A549 (cell line): ENCODE data around the gene SLC46A2.

Experiments
- E2F6 ChIP-seq: IDR thresholded peaks from 2 replicates; pipeline ENCODE4 v1.6.1; 2012; ENCODE audit warnings: low read depth, borderline replicate concordance
- MYC ChIP-seq: IDR thresholded peaks from 2 replicates; pipeline ENCODE4 v1.6.1; 2012; ENCODE audit warnings: mild to moderate bottlenecking, inconsistent platforms, low read length, improper control_type of control experiment, borderline replicate concordance
- POLR2A ChIP-seq: IDR thresholded peaks from 2 replicates; pipeline ENCODE4 v1.6.1; 2012; ENCODE audit warnings: mild to moderate bottlenecking, low read length
- RAD21 ChIP-seq, 2 experiments: fragments of >200 bp in 1 of 2; sonication (Bioruptor Twin) in 1 of 2; formaldehyde crosslinking in 1 of 2; IDR thresholded peaks in 1 of 2; conservative IDR thresholded peaks in 1 of 2; 2 replicates in 1 of 2; 3 replicates in 1 of 2; pipeline ENCODE4 v1.6.1; 2012 to 2018; ENCODE audit warnings: inconsistent platforms in 1 of 2
- RARB ChIP-seq: fragments of 250-450 bp; sonication (Bioruptor Pico); IDR thresholded peaks from 2 replicates; pipeline ENCODE4 v1.8.0; 2021; ENCODE audit warnings: mild to moderate bottlenecking, moderate library complexity
- USF2 ChIP-seq: fragments of 450-650 bp; IDR thresholded peaks from 2 replicates; pipeline ENCODE4 v1.6.1; 2014; ENCODE audit warnings: antibody characterized with exemption
- TF ChIP-seq, protein P1 (sequence below): fragments of >200 bp; sonication (Bioruptor Twin); formaldehyde crosslinking; IDR thresholded peaks from 3 replicates; pipeline ENCODE4 v1.5.1; 2016

DNA sequence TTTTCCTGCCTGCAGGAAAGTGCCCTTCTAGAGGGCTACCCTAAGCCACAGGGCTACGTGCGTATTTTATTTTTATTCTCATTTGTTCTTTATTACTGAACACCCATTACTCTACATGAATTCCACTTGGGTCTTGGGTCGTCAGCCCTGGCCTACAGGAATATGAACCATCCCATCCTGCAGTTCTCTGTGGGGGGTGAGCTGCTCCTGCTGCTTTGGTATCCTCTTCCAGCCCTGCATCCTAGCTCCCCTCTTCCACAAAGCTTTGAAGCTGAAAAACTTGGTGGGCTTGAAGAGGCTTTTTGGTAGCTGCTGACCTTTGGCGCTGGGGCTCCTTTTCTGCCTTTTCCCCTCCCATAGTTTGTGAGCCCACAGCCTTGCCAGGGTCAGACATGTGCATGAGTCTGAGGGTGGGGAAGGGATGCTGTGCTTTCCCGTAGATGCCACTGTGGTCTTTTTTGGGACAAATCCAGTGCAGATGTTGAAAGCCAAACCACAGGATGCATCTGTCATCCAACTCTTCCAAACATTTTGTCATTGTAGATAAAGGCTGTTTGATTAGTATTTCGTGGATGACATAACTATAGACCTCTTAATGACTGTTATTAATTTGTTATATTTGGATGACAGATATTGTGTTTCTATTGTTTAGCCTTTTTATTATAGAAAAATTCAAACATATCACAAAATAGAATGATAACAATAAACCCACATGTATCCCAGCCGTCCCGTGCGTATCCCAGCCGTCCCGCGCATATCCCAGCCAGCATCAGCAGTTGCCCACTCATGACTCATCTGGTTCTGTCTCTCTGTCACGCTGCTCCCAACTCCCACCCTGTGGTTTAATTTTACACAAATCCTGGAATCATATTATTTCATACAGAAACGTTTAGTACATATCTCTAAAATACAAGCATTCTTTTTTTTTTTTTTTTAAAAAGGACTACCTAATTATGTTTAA lies 43.9 kb downstream of the SLC46A2 start:
- TF ChIP-seq MYC = no peak
- no peak for TF ChIP-seq POLR2A
- no peak for TF ChIP-seq RARB
- no peak for TF ChIP-seq RAD21 (conservative IDR thresholded peaks at IDR 0.05 in 1 of 2, IDR thresholded peaks at IDR 0.05 in 1 of 2)
- TF ChIP-seq USF2 = no peak
- TF ChIP-seq, protein P1, sequence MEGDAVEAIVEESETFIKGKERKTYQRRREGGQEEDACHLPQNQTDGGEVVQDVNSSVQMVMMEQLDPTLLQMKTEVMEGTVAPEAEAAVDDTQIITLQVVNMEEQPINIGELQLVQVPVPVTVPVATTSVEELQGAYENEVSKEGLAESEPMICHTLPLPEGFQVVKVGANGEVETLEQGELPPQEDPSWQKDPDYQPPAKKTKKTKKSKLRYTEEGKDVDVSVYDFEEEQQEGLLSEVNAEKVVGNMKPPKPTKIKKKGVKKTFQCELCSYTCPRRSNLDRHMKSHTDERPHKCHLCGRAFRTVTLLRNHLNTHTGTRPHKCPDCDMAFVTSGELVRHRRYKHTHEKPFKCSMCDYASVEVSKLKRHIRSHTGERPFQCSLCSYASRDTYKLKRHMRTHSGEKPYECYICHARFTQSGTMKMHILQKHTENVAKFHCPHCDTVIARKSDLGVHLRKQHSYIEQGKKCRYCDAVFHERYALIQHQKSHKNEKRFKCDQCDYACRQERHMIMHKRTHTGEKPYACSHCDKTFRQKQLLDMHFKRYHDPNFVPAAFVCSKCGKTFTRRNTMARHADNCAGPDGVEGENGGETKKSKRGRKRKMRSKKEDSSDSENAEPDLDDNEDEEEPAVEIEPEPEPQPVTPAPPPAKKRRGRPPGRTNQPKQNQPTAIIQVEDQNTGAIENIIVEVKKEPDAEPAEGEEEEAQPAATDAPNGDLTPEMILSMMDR = no peak
- TF ChIP-seq E2F6 = no peak
